ENCODE data around the gene RUVBL2. TPM values are rescaled to one million over a fixed set of nuclear protein-coding genes. Genes with fewer than 3 reads are reported as not detected.
A peak's percentile ranks its signal among the peaks of the same experiment; 100 is the strongest.

RUVBL2 gene
- total RNA-seq, 1 experiment from 2014 or later: 270 TPM

GRCh38 chr19:48955308-48955958, 38.3 kb upstream of the RUVBL2 start:
- Histone ChIP-seq H4K20me1 (ENCODE audit: insufficient read depth) (no peaks in the 10 kb centered on the region), H3K27ac (ENCODE audit: low read depth, low read length) (peak overlapping the region; percentile 92), H3K27me3 (ENCODE audit: insufficient read depth, low read length) (no peaks in the 10 kb centered on the region), H3K4me1 (ENCODE audit: control insufficient read depth in 1 of 2, insufficient read depth in 2 of 2, low read length in 2 of 2) (peaks cover 5 to 20% of the 10 kb centered on the region in 2 experiments; a peak in 3 of 4 replicates), H3K79me2 (ENCODE audit: insufficient read depth, low read length) (peaks cover 16% of the 10 kb centered on the region), H3K4me3 (replicated peaks in 1 of 2; ENCODE audit: low read depth in 1 of 2, low read length in 2 of 2) (peak overlapping the region; percentile 81 to 98), H3K4me2 (ENCODE audit: low read length) (peak overlapping the region; percentile 76), H3K9me3 (ENCODE audit: control insufficient read depth in 1 of 2, insufficient read depth in 1 of 2, low read depth in 1 of 2, low read length in 2 of 2) (no peaks in the 10 kb centered on the region), H3K9ac (ENCODE audit: low read length) (peak overlapping the region; percentile 94), H3K36me3 (ENCODE audit: control insufficient read depth in 1 of 2, insufficient read depth in 2 of 2, low read length in 2 of 2) (peaks cover 0 to 4% of the 10 kb centered on the region in 2 experiments; a peak in 1 of 4 replicates), H2AFZ (ENCODE audit: low read depth, low read length, poor library complexity, severe bottlenecking) (no peak overlapping the region), H3K9me2 (ENCODE audit: insufficient read depth) (no peaks in the 10 kb centered on the region)
- CTCF ChIA-PET: no interaction called here
- DNase-seq (ENCODE audit: low read depth, low spot score) (no peak), ATAC-seq (no peak)
- BruUV-seq (replicated peaks): no TSS peak
- RAD21 ChIA-PET (ENCODE audit: low non-redundant PET in 1 of 2, low total read pairs in 2 of 2, uncharacterized antibody in 2 of 2, unreplicated experiment in 2 of 2): no interaction called here
- POLR2A ChIA-PET: no interaction called here
- intact Hi-C loops (cut with micrococcal nuclease): no loop called here
- TF ChIP-seq JUND (IDR thresholded peaks at IDR 0.05): no peak
- TF ChIP-seq ZFX (IDR thresholded peaks at IDR 0.05): no peak
- no peak for TF ChIP-seq SIN3A (IDR thresholded peaks at IDR 0.05; ENCODE audit: low read depth)

GRCh38 chr19:48958006-48958405, 35.7 kb upstream of the RUVBL2 start:
- ChIA-PET RAD21 (ENCODE audit: low non-redundant PET in 1 of 2, low total read pairs in 2 of 2, uncharacterized antibody in 2 of 2, unreplicated experiment in 2 of 2) (no interaction called here), POLR2A (no interaction called here), CTCF (no interaction called here)
- DNase-seq (ENCODE audit: low read depth, low spot score) (no peak), ATAC-seq (no peak)
- intact Hi-C loops (cut with micrococcal nuclease): no loop called here
- no peaks in the 10 kb centered on the region for H3K9me2 ChIP-seq (ENCODE audit: insufficient read depth)
- H4K20me1 ChIP-seq (ENCODE audit: insufficient read depth): no peaks in the 10 kb centered on the region
- H3K4me2 ChIP-seq (ENCODE audit: low read length): no peak overlapping the region
- peaks cover 0 to 4% of the 10 kb centered on the region in 2 experiments; a peak in 1 of 4 replicates for H3K36me3 ChIP-seq (ENCODE audit: control insufficient read depth in 1 of 2, insufficient read depth in 2 of 2, low read length in 2 of 2)
- no peak overlapping the region for H3K4me3 ChIP-seq (replicated peaks in 1 of 2; ENCODE audit: low read depth in 1 of 2, low read length in 2 of 2)
- H3K27me3 ChIP-seq (ENCODE audit: insufficient read depth, low read length): no peaks in the 10 kb centered on the region
- no peak overlapping the region for H2AFZ ChIP-seq (ENCODE audit: low read depth, low read length, poor library complexity, severe bottlenecking)
- no peaks in the 10 kb centered on the region for H3K9me3 ChIP-seq (ENCODE audit: control insufficient read depth in 1 of 2, insufficient read depth in 1 of 2, low read depth in 1 of 2, low read length in 2 of 2)
- no peak overlapping the region for H3K27ac ChIP-seq (ENCODE audit: low read depth, low read length)
- no TSS peak for BruUV-seq (replicated peaks)
- peaks cover 16% of the 10 kb centered on the region for H3K79me2 ChIP-seq (ENCODE audit: insufficient read depth, low read length)
- H3K9ac ChIP-seq (ENCODE audit: low read length): no peak overlapping the region
- peaks cover 23 to 45% of the 10 kb centered on the region in 2 experiments for H3K4me1 ChIP-seq (ENCODE audit: control insufficient read depth in 1 of 2, insufficient read depth in 2 of 2, low read length in 2 of 2)
- TF ChIP-seq EZH2 (IDR thresholded peaks at IDR 0.05) (no peak), JUND (IDR thresholded peaks at IDR 0.05) (no peak), ZBTB33 (IDR thresholded peaks at IDR 0.05; ENCODE audit: extremely low read depth, insufficient replicate concordance, low read length) (no peak), POLR2AphosphoS5 (IDR thresholded peaks at IDR 0.05; ENCODE audit: low read depth, low read length) (no peak), CTCF (IDR thresholded peaks at IDR 0.05 in 2 of 3, conservative IDR thresholded peaks at IDR 0.05 in 1 of 3; ENCODE audit: borderline replicate concordance in 1 of 3, insufficient read depth in 1 of 3, low read depth in 2 of 3, low read length in 2 of 3) (no peak), ELF1 (IDR thresholded peaks at IDR 0.05; ENCODE audit: borderline replicate concordance, low read depth) (no peak), SRF (IDR thresholded peaks at IDR 0.05; ENCODE audit: low read depth) (no peak), CEBPB (IDR thresholded peaks at IDR 0.05; ENCODE audit: low read depth) (no peak), EZH2phosphoT487 (IDR thresholded peaks at IDR 0.05; ENCODE audit: borderline replicate concordance) (no peak), MAX (IDR thresholded peaks at IDR 0.05) (no peak), YY1 (IDR thresholded peaks at IDR 0.05; ENCODE audit: extremely low read depth, insufficient replicate concordance, low read depth, low read length) (no peak), SP1 (IDR thresholded peaks at IDR 0.05; ENCODE audit: low read depth) (no peak), SIN3A (IDR thresholded peaks at IDR 0.05; ENCODE audit: low read depth) (no peak), EGR1 (IDR thresholded peaks at IDR 0.05; ENCODE audit: low read depth) (no peak), TCF7L2 (IDR thresholded peaks at IDR 0.05; ENCODE audit: borderline replicate concordance, extremely low read depth, insufficient read depth, insufficient read length) (no peak), CBX3 (IDR thresholded peaks at IDR 0.05; ENCODE audit: low read depth) (no peak), ZNF274 (IDR thresholded peaks at IDR 0.05; ENCODE audit: low read depth, low read length) (no peak)
